Middle frontal gyrus (tissue), 1 donor: Measurements from ENCODE around the gene CACNA1A.

ENCODE experiments used
- DNase-seq: peaks from one replicate; pipeline ENCODE4 v3.0.0-alpha.2; 2015; ENCODE audit warnings: low spot score; ENCODE audit errors: extremely low spot score

Gene CACNA1A

DNA sequence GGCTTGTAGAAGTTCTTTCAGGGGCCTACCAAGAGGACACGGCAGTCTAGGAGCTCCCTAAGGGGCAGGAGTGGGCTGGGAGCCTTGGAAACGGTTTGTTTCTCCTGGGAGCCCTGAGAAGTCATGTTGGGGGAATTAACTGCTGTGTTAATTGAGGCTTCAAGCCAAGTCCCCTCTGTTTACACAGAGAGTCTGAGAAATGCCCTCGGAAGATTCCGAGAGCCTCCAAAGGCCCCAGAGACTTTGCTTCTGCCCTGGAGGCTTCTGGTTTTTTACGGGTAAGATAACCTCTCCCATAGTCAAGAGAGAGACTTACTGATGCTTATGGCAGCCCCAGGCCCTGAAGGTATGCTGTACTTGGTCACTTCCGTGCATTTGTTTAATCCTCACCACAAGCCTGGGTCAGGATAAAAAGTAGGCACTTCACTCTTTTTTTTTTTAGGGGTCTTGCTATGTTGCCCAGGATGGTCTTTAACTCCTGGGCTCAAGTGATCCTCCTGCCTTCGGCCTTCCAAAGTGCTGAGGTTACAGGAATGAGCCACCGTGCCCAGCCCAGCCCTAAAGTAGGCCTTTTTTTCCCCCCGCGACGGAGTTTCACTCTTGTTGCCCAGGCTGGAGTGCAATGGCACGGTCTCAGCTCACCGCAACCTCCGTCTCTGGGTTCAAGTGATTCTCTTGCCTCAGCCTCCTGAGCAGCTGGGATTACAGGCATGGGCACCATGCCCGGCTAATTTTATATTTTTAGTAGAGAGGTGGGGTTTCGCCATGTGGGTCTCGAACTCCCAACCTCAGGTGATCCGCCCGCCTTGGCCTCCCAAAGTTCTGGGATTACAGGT is 340.9 kb downstream of the CACNA1A start:
- DNase-seq: no peak

- DNase-seq: no peak
Observed at GRCh38 chr19:13164343-13165161, 341.7 kb downstream of the CACNA1A start.

DNA sequence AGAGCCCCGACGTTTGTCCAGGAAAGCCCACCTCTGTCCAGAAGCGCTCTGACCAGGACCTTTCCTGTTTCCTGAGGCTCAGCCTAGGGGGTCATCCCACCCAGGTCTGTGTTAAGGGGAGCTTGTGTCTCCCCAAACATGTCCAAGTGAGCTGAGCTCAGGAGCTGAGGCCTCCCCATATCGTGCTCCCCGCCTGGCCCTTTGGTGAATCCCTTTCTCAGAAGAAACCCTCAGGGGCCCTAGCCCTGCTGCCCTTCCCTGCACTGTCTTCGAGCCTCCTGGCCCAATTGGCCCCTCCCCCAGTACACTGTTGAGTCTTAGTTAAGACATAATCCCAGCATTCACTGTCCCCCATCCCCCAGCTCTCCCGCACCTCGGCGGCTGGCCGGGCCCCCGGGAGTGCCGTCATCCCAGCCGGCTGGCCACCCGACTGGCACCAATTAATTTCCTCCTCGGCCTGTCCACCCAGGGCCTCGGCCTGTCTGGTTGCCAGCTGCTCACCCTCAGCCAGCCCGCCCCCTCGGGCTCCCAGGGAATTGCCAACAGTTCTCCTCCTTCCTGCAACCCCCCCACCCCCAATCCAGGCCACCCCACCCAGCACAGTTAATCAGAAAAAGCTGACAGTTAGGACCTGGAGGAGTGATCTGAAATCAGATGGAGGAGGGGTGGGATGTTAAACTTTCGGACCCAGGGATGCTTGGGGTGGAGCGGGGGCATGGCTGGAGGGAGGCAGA is 342.5 kb downstream of the CACNA1A start:
- no peak for DNase-seq

- DNase-seq: peak; percentile 62
Observed at GRCh38 chr19:13162724-13163608, 343.3 kb downstream of the CACNA1A start.

GRCh38 chr19:13160557-13160956 is 345.7 kb downstream of the CACNA1A start:
- no peak for DNase-seq

DNA sequence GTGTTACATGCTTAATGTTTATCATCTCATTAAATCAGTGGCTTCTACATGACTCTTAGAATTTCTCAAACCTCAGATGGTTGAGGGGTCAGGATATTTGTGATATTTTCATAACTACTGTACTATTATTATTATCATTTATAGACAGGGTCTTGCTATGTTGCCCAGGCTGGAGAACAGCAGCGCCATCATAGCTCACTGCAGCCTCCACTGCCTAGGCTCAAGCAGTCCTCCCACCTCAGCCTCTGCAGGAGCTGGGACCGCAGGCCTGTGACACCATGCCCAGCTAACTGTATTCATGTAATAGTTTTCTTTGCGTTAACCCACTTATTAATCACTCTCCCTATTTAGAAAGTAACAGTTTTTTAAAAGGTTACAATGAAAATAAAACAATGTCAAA is 346.6 kb downstream of the CACNA1A start:
- no peak for DNase-seq
